ENCODE data around the gene TAF4B. TPM values are rescaled to one million over a fixed set of nuclear protein-coding genes. Genes with fewer than 3 reads are reported as not detected.
A peak's percentile ranks its signal among the peaks of the same experiment; 100 is the strongest.

TAF4B gene
- total and polyA plus RNA-seq, 2 of the 8 experiments (the other 6 are each of a cell fraction or from before 2014, with no cell fraction given): 9.3 to 19.8 TPM

DNA sequence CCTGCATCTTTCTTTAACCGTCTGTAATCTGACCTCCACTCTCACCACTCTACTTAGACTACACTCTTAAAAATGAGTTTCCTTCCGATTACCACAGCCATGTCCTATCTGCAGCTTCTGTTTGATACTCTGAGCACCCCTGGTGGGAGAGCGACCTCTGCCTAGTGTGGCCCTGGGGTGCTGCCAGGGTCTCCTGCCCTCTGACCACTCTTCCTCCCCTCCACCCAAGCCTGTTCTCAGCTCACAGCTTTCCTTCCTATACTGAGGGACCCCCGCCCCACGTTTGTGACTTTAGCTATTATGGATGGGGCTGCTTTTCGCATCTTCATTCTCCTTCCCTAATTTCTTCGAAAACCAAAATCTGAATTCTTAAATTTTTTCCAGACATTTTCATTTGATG is 189.4 kb downstream of the TAF4B start:
- peak overlapping the region in 1 of 4 experiments; percentile 29; a peak in 1 of 8 replicates for H3K4me3 ChIP-seq (ENCODE audit: extremely low read depth in 1 of 4, insufficient read depth in 2 of 4, low read depth in 3 of 4, low read length in 4 of 4)
- H3K18ac ChIP-seq (ENCODE audit: extremely low read depth, low read length): peak overlapping the region; percentile 20; the same call in 1 of the 2 replicates
- FAIRE-seq: no peak
- POLR2A ChIA-PET (ENCODE audit: partially characterized antibody): no interaction called here
- H3K56ac ChIP-seq (replicated peaks; ENCODE audit: insufficient read length, low read depth, low read length): no peak overlapping the region
- no peaks in the 10 kb centered on the region for H3K36me3 ChIP-seq (ENCODE audit: control insufficient read depth in 2 of 4, insufficient read depth in 4 of 4, low read length in 3 of 4)
- peaks cover 0 to 8% (median 6%) of the 10 kb centered on the region in 4 experiments; a peak in 5 of 7 replicates for H3K4me1 ChIP-seq (replicated peaks in 1 of 4; ENCODE audit: control insufficient read depth in 3 of 4, insufficient read depth in 4 of 4, low read length in 3 of 4)
- H3K79me1 ChIP-seq (ENCODE audit: low read depth, low read length): no peaks in the 10 kb centered on the region
- no peak overlapping the region for H2AFZ ChIP-seq (ENCODE audit: low read length)
- H2AK5ac ChIP-seq (ENCODE audit: low read depth, low read length): no peak overlapping the region
- peak overlapping the region; percentile 5; the same call in 1 of the 2 replicates for H2BK12ac ChIP-seq (ENCODE audit: low read depth, low read length)
- no peaks in the 10 kb centered on the region for H3K27me3 ChIP-seq (replicated peaks in 1 of 4; ENCODE audit: control insufficient read depth in 3 of 4, extremely low read depth in 1 of 4, insufficient read depth in 3 of 4, low read length in 3 of 4)
- peak overlapping the region; percentile 44 to 68 for H3K4me2 ChIP-seq (ENCODE audit: insufficient read depth in 1 of 2, low read depth in 2 of 2, low read length in 2 of 2)
- H2BK15ac ChIP-seq (ENCODE audit: low read length): no peak overlapping the region
- no peak overlapping the region for H4K8ac ChIP-seq (ENCODE audit: extremely low read depth, insufficient read depth, low read length)
- H3K4ac ChIP-seq (replicated peaks; ENCODE audit: insufficient read length, low read depth, low read length): no peak overlapping the region
- WGBS, 2 experiments (ENCODE audit: extremely low coverage in 1 of 2, insufficient coverage in 1 of 2, insufficient read length in 1 of 2, insufficient replicate concordance in 2 of 2, low coverage in 1 of 2, low lambda C conversion rate in 2 of 2, missing lambda C conversion rate in 1 of 2): 56 to 100% methylated on average over 1 to 7 of the region's 7 CpGs
- no peak overlapping the region for H3K9ac ChIP-seq (replicated peaks in 1 of 4; ENCODE audit: extremely low read depth in 1 of 4, low read depth in 3 of 4, low read length in 3 of 4)
- CTCF ChIA-PET (ENCODE audit: partially characterized antibody): interaction anchor here (1.9 to 2.0 kb wide), 2 partner anchors 9 to 32 kb away, joined by 6 to 10 read pairs; no protein-coding TSS in a partner anchor
- peak overlapping the region; percentile 6 for H4K91ac ChIP-seq (replicated peaks; ENCODE audit: insufficient read length, low read length)
- no peaks in the 10 kb centered on the region for H3K9me3 ChIP-seq (ENCODE audit: insufficient read depth in 2 of 2, low read depth in 1 of 2, low read length in 1 of 2)
- H3K23me2 ChIP-seq (ENCODE audit: low read depth, low read length): 0 out of 2 replicates have a peak, but pooled peaks cover 2% of the 10 kb centered on the region
- no peaks in the 10 kb centered on the region for H4K20me1 ChIP-seq (replicated peaks in 1 of 2; ENCODE audit: control insufficient read depth in 1 of 2, insufficient read depth in 2 of 2, low read length in 2 of 2)
- no peak overlapping the region for H3K23ac ChIP-seq (ENCODE audit: insufficient read length)
- no peak overlapping the region for H3K27ac ChIP-seq (ENCODE audit: low read depth, low read length)
- peak overlapping the region; percentile 67; the same call in 1 of the 2 replicates for H2BK5ac ChIP-seq (ENCODE audit: low read depth, low read length)
- H3K79me2 ChIP-seq (ENCODE audit: control insufficient read depth in 1 of 2, insufficient read depth in 2 of 2, low read length in 2 of 2): no peaks in the 10 kb centered on the region
- DNase-seq (ENCODE audit: low read depth in 1 of 2, low spot score in 2 of 2): no peak
- no peak overlapping the region for H4K5ac ChIP-seq (ENCODE audit: insufficient read length, low read depth, low read length)
- no peak overlapping the region for H3K14ac ChIP-seq (ENCODE audit: insufficient read length)
- H2BK20ac ChIP-seq (ENCODE audit: low read length): no peak overlapping the region
- no peak overlapping the region for H2BK120ac ChIP-seq (replicated peaks; ENCODE audit: low read depth, low read length)
- TF ChIP-seq SAP30 (IDR thresholded peaks at IDR 0.05; ENCODE audit: insufficient read depth, insufficient replicate concordance, low read length) (no peak), EGR1 (IDR thresholded peaks at IDR 0.05; ENCODE audit: borderline replicate concordance, low read depth, low read length) (no peak), ASH2L (IDR thresholded peaks at IDR 0.05; ENCODE audit: low read length) (no peak), CHD1 (IDR thresholded peaks at IDR 0.05; ENCODE audit: low read depth, low read length) (no peak), PHF8 (conservative IDR thresholded peaks at IDR 0.05; ENCODE audit: low read depth, low read length) (no peak), EZH2 (IDR thresholded peaks at IDR 0.05; ENCODE audit: low read depth, low read length, severe bottlenecking) (no peak), CTBP2 (IDR thresholded peaks at IDR 0.05; ENCODE audit: borderline replicate concordance, insufficient read depth, insufficient read length, low read length) (no peak), YY1 (IDR thresholded peaks at IDR 0.05; ENCODE audit: low read depth, low read length) (no peak), HDAC6 (IDR thresholded peaks at IDR 0.05; ENCODE audit: low read depth, low read length) (no peak), SUZ12 (IDR thresholded peaks at IDR 0.05; ENCODE audit: low read length) (no peak), FOSL1 (IDR thresholded peaks at IDR 0.05; ENCODE audit: insufficient read depth, low read depth, low read length) (no peak), RAD21 (IDR thresholded peaks at IDR 0.05 in 1 of 2, conservative IDR thresholded peaks at IDR 0.05 in 1 of 2; ENCODE audit: low read depth in 2 of 2, low read length in 2 of 2) (no peak), GTF2F1 (IDR thresholded peaks at IDR 0.05; ENCODE audit: borderline replicate concordance, low read depth, low read length) (no peak), BRCA1 (IDR thresholded peaks at IDR 0.05; ENCODE audit: low read depth, low read length) (no peak)
